Activated CD4-positive, alpha-beta T cell treated with anti-CD3 and anti-CD28 coated beads, Interleukin-2, amount 10 ng/mL, durations not matched to agents 7 days and 5 days (primary cell): ENCODE results near the gene RFC4. TPM values are rescaled to one million over a fixed set of nuclear protein-coding genes. Genes with fewer than 3 reads are reported as not detected.

Experiments used
- CTCF ChIA-PET: fragments of 350-600 bp; sonication (Branson Sonifier 250); formaldehyde crosslinking; loops from one replicate; lab custom pipeline; 2021; ENCODE audit warnings: antibody characterized with exemption; lab: Charles Lee
- POLR2A ChIA-PET: fragments of 350-600 bp; sonication (Branson Sonifier 250); formaldehyde crosslinking; loops from one replicate; lab custom pipeline; 2021; ENCODE audit warnings: antibody characterized with exemption; lab: Charles Lee
- DNase-seq: peaks from one replicate; pipeline ENCODE4 v3.0.0-alpha.2; 2020
- H3K27ac Mint-ChIP-seq: one replicate; pipeline ENCODE4 v1.8.0; 2021; ENCODE audit warnings: mild to moderate bottlenecking, moderate library complexity, mixed read lengths
- H3K27me3 Mint-ChIP-seq: one replicate; pipeline ENCODE4 v1.8.0; 2021; ENCODE audit warnings: mixed read lengths
- H3K36me3 Mint-ChIP-seq: one replicate; pipeline ENCODE4 v1.8.0; 2021; ENCODE audit warnings: low read depth, mixed read lengths
- H3K4me1 Mint-ChIP-seq: one replicate; pipeline ENCODE4 v1.8.0; 2021; ENCODE audit warnings: mixed read lengths
- H3K4me3 Mint-ChIP-seq: one replicate; pipeline ENCODE4 v1.8.0; 2021; ENCODE audit warnings: mild to moderate bottlenecking, moderate library complexity, mixed read lengths
- H3K9me3 Mint-ChIP-seq: one replicate; pipeline ENCODE4 v1.8.0; 2021; ENCODE audit warnings: mixed read lengths
- total RNA-seq, 2 experiments: library from RNA; stranded (reverse); gene quantifications; one replicate each; pipeline ENCODE4 v1.2.3, GENCODE V29; 2021

The RFC4 gene
- total RNA-seq, 2 experiments from 2014 or later, result 85.5 to 105 TPM

DNA sequence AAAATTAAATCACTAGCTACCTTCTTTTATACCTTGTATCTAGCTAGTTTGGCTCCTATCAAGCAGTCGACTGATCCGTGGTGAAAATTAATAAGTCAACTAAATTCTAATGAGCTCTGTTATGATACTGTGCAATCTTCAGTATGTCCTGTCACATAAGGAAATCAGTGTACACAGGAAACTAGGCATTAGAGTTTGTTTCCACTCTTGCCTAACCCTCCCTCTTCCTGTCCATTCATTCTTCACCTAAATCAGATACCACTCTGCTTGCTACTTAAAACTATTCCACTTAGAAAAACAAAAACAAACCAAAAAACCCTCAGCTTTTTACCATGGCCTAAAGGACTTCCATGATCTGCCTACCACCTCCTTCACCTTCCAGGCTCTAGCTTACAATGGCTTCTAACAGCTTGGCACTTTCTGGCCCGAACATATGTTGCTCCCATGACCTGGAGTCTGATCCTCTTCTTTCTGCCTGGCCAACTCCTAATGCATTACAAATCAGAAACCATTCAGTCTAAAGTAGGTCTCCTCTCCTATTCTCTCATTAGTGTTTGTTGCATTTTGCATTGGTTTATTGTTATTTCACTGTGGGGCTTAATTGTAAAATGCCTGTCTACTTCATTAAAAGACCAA is 7.9 kb downstream of the RFC4 start:
- H3K36me3 Mint-ChIP-seq, result peaks cover 68% of the 10 kb centered on the region
- peaks cover 49% of the 10 kb centered on the region for H3K4me1 Mint-ChIP-seq
- POLR2A ChIA-PET, result interaction anchor here (1.1 kb wide), 1 partner anchor 11 kb away, joined by 5 read pairs; no protein-coding TSS in a partner anchor
- peak overlapping the region; percentile 17 for H3K27ac Mint-ChIP-seq
- CTCF ChIA-PET, result interaction anchor here (0.6 to 1.7 kb wide), 3 partner anchors 15 to 382 kb away, joined by 3 to 5 read pairs (median 3); partner anchors contain the start of gene EIF4A2
- no peaks in the 10 kb centered on the region for H3K27me3 Mint-ChIP-seq
- DNase-seq, result no peak
- no peak overlapping the region for H3K4me3 Mint-ChIP-seq
- H3K9me3 Mint-ChIP-seq, result no peaks in the 10 kb centered on the region

DNA sequence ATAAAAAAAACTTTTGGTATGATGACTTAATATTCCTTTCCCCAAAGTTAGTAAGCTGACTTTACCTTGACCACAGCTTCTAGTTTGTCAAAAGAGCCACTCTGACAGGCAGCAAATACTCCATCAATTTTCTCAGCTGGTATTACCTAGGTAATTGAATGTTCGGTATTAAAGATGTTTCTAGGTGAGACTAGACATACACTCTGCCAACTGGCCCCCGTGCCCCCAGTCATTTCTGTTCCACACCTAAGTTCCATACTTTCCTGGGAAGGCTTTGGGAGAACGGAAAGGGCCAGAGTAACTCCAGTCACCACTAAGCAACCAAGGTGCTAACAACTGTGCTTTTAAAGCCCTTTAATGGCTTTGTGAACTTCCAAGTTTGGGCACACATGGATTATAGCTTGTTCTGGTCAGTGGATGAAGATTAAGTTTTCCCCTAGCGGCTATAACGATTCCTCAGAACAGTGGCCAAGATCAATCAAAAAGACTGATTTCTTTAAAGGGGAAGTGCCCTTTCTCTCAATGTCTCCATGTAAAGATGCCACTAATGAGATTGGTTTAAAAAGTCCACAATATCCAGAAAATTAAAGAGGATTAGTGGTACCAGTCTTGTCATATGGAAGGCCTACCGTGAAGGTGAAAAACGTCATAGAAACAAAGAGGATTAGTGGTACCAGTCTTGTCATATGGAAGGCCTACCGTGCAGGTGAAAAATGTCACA is 15.9 kb downstream of the RFC4 start:
- Mint-ChIP-seq H3K27ac (peak overlapping the region; percentile 71), H3K4me3 (no peak overlapping the region), H3K36me3 (peaks cover 80% of the 10 kb centered on the region), H3K27me3 (no peaks in the 10 kb centered on the region), H3K4me1 (peaks cover 45% of the 10 kb centered on the region), H3K9me3 (no peaks in the 10 kb centered on the region)
- ChIA-PET POLR2A (interaction anchor here (0.6 to 1.4 kb wide), 4 partner anchors 7 to 120 kb away, joined by 3 to 11 read pairs (median 4); partner anchors contain the start of genes EIF4A2 and RFC4), CTCF (interaction anchor here (0.6 kb wide), 1 partner anchor 959 kb away, joined by 3 read pairs; no protein-coding TSS in a partner anchor)
- no peak for DNase-seq

GRCh38 chr3:186789554-186790260 is 16.6 kb downstream of the RFC4 start:
- Mint-ChIP-seq H3K36me3 (peaks cover 84% of the 10 kb centered on the region), H3K4me3 (no peak overlapping the region)
- CTCF ChIA-PET, result interaction anchor here (1.0 kb wide), 1 partner anchor 8 kb away, joined by 4 read pairs; no protein-coding TSS in a partner anchor

DNA sequence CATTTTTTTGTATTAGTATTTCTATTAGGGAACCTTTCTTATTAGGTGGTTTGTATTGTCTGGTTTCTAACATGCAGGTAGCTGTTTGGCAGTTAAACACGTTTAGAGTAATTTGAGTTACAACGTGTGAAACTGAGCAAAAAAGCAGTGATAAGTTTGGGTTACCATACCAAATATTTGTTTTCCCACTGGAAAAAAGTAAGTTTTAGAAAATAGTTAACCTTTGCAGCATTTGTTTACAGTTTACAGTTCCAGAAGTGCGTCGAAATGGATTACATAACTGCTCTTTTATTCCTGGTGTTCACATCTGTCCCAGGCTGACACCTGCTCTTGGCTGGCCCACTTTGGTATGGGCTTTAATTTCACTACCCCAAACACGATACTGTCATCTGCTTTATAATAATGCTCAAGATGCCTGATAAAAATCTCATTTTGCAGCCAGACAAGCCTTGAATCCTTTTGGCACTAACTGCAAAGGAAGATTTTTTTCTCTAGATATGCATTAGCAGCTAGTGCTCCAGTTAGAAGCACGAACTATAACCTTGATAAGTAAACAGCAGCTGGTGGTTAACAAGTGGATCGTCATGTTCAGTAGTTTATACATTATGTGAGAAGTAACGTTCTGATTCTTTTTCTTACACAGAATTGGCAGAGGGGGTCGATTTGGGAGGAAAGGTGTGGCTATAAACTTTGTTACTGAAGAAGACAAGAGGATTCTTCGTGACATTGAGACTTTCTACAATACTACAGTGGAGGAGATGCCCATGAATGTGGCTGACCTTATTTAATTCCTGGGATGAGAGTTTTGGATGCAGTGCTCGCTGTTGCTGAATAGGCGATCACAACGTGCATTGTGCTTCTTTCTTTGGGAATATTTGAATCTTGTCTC is 17.6 kb downstream of the RFC4 start:
- DNase-seq, result no peak

More at GRCh38 chr3:186789554-186790260, 16.6 kb downstream of the RFC4 start:
- H3K27ac Mint-ChIP-seq, result no peak overlapping the region
- no peaks in the 10 kb centered on the region for H3K9me3 Mint-ChIP-seq
- POLR2A ChIA-PET, result interaction anchor here (0.7 to 1.4 kb wide), 2 partner anchors 11 to 16 kb away, joined by 3 to 11 read pairs; partner anchors contain the start of gene RFC4
- no peak for DNase-seq
- H3K4me1 Mint-ChIP-seq, result peaks cover 47% of the 10 kb centered on the region
- no peaks in the 10 kb centered on the region for H3K27me3 Mint-ChIP-seq

GRCh38 chr3:186787642-186788481 is 18.4 kb downstream of the RFC4 start:
- POLR2A ChIA-PET, result interaction anchor here (0.6 to 0.7 kb wide), 2 partner anchors 10 to 186 kb away, joined by 3 to 5 read pairs; no protein-coding TSS in a partner anchor
- no peaks in the 10 kb centered on the region for H3K9me3 Mint-ChIP-seq

More for the DNA sequence above, 17.6 kb downstream of the RFC4 start:
- ChIA-PET POLR2A (no interaction called here), CTCF (interaction anchor here (1.0 to 1.4 kb wide), 2 partner anchors 9 to 14 kb away, joined by 3 to 4 read pairs; no protein-coding TSS in a partner anchor)
- Mint-ChIP-seq H3K27ac (peak overlapping the region; percentile 56), H3K4me3 (peak overlapping the region; percentile 99), H3K9me3 (no peaks in the 10 kb centered on the region), H3K27me3 (no peaks in the 10 kb centered on the region), H3K4me1 (peaks cover 47% of the 10 kb centered on the region), H3K36me3 (peaks cover 84% of the 10 kb centered on the region)

GRCh38 chr3:186786922-186787321 is 19.4 kb downstream of the RFC4 start:
- Mint-ChIP-seq H3K9me3 (no peaks in the 10 kb centered on the region), H3K4me1 (peaks cover 56% of the 10 kb centered on the region), H3K4me3 (peak overlapping the region; percentile 99), H3K27me3 (no peaks in the 10 kb centered on the region), H3K27ac (peak overlapping the region; percentile 99), H3K36me3 (peaks cover 74% of the 10 kb centered on the region)
- ChIA-PET POLR2A (interaction anchor here (0.7 kb wide), 1 partner anchor 11 kb away, joined by 5 read pairs; no protein-coding TSS in a partner anchor), CTCF (interaction anchor here (0.7 kb wide), 1 partner anchor 10 kb away, joined by 3 read pairs; no protein-coding TSS in a partner anchor)
- DNase-seq, result no peak

More at GRCh38 chr3:186787642-186788481, 18.4 kb downstream of the RFC4 start:
- CTCF ChIA-PET, result interaction anchor here (0.7 to 1.4 kb wide), 3 partner anchors 9 to 17 kb away, joined by 3 read pairs; no protein-coding TSS in a partner anchor
- no peak for DNase-seq
- Mint-ChIP-seq H3K4me1 (peaks cover 47% of the 10 kb centered on the region), H3K27me3 (no peaks in the 10 kb centered on the region), H3K27ac (peak overlapping the region; percentile 61), H3K36me3 (peaks cover 80% of the 10 kb centered on the region), H3K4me3 (peak overlapping the region; percentile 99)

DNA sequence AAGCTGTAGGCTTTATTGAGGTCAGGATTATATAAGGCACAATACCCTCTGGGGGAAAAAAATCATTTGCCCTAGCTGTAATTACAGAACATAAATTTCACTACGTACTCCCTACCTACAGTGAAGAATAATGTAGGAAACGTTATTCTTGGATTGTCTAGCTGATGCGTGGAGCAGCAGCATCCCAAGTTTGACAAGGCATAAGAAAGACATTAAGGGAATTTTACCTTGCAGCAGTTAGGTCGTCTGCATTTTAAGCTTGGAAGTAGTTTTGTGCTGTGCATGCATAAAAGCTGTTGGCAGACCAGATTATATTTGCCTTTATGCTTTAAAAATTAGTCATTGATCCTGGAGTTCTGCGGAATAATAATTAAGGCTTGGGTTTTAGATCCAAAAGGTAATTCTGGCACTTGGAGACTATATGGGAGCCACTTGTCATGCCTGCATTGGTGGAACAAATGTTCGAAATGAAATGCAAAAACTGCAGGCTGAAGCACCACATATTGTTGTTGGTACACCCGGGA is 20.7 kb downstream of the RFC4 start:
- H3K4me1 Mint-ChIP-seq, result peaks cover 53% of the 10 kb centered on the region
- peak overlapping the region; percentile 99 for H3K27ac Mint-ChIP-seq
- H3K36me3 Mint-ChIP-seq, result peaks cover 67% of the 10 kb centered on the region
- CTCF ChIA-PET, result interaction anchor here (0.8 to 2.3 kb wide), 3 partner anchors 14 to 20 kb away, joined by 6 to 8 read pairs (median 7); no protein-coding TSS in a partner anchor
- POLR2A ChIA-PET, result interaction anchor here (0.6 to 1.5 kb wide), 3 partner anchors 146 to 853 kb away, joined by 3 to 4 read pairs (median 3); no protein-coding TSS in a partner anchor
- peak overlapping the region; percentile 99 for H3K4me3 Mint-ChIP-seq
- H3K27me3 Mint-ChIP-seq, result no peaks in the 10 kb centered on the region
- DNase-seq, result no peak
- no peaks in the 10 kb centered on the region for H3K9me3 Mint-ChIP-seq

GRCh38 chr3:186784820-186785494 is 21.3 kb downstream of the RFC4 start:
- DNase-seq, result no peak

DNA sequence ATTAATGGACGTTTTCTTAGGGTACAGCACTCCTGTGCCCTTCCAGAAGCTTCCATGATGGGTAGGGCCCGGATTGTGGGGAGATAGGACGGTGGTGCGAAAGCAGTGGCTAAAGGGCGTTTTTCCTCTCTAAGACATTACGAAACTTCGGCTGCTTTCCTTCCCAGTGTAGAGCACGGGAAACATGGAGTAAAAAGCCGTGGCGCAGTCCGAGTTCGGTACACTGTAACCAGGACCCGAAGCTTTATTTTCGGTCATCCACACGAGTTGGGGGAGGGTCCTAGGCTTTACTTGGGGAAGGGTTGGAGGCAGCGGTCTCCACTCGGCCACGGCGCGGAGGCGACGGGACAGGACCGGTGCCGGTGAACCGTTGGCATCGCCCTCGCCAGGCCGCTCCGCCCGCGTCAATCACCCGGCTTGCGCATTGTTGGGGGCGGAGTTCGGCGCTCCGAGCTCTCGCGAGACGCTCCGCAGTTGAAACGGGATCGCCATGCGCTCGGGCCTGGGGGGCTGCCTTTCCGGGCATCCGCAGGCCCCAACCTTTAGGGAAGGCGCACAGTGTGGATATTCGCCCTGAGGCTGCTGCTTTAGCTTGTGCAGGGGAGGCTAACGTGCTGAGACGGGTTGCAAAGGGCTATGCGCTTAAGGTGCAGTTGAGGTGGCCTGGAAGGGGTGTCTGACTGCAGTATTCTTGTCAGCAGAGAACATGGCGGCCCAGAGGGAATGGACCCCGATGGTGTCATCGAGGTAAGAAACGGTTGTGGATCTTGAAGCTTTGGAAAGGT is 22.4 kb downstream of the RFC4 start:
- Mint-ChIP-seq H3K27ac (peak overlapping the region; percentile 99), H3K4me1 (peaks cover 47% of the 10 kb centered on the region), H3K4me3 (peak overlapping the region; percentile 99), H3K36me3 (peaks cover 54% of the 10 kb centered on the region), H3K9me3 (no peaks in the 10 kb centered on the region), H3K27me3 (no peaks in the 10 kb centered on the region)
- peak; percentile 85 for DNase-seq
- ChIA-PET POLR2A (interaction anchor here (0.5 to 1.5 kb wide), 12 partner anchors 7 to 852 kb away, joined by 3 to 17 read pairs (median 4); partner anchors contain the start of genes DNAJB11 and RPL39L), CTCF (interaction anchor here (1.0 to 2.3 kb wide), 5 partner anchors 11 to 355 kb away, joined by 3 to 7 read pairs (median 7); partner anchors contain the start of gene RPL39L)

More at GRCh38 chr3:186784820-186785494, 21.3 kb downstream of the RFC4 start:
- H3K4me1 Mint-ChIP-seq, result peaks cover 52% of the 10 kb centered on the region
- POLR2A ChIA-PET, result interaction anchor here (0.5 to 1.5 kb wide), 6 partner anchors 37 to 853 kb away, joined by 3 to 4 read pairs (median 3); partner anchors contain the start of gene RPL39L
- H3K9me3 Mint-ChIP-seq, result no peaks in the 10 kb centered on the region
- peaks cover 61% of the 10 kb centered on the region for H3K36me3 Mint-ChIP-seq
- CTCF ChIA-PET, result interaction anchor here (0.8 to 2.3 kb wide), 5 partner anchors 15 to 354 kb away, joined by 3 to 8 read pairs (median 7); partner anchors contain the start of gene RPL39L
- peak overlapping the region; percentile 99 for H3K27ac Mint-ChIP-seq
- H3K4me3 Mint-ChIP-seq, result peak overlapping the region; percentile 99
- H3K27me3 Mint-ChIP-seq, result no peaks in the 10 kb centered on the region
